Measurements from ENCODE around the gene AKR1D1.
"Not testable (repeated sequence)": the region's sequence is repeated elsewhere in the genome, so short reads cannot be mapped to it uniquely, and the experiment has no call there.

The AKR1D1 gene

GRCh38 chr7:138125119-138125518, 48.9 kb downstream of the AKR1D1 start:
- no peak for DNase-seq

DNA sequence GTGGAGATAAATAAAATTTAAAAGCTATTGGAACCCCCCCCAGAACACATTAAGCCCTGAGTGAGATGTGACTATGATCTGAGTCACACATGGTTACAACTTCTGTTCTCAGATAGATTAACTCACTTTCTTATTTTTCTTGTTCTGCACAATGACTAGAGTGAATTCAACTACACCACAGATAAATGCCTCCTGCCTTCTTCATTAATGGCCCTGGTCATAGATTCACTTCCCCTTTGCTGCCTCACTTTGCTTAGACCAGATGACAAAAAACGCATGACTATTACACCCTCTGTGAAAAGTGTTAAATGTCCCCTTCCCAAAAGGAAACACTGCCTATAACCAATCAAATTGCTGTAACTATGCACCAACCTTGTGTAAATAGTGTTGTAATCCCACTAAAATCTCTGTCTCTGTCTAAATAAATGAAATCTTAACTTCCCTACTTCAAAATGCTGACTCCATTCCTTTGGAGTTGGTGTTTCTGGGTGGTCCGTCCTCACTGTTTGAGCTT, 49.4 kb downstream of the AKR1D1 start:
- DNase-seq, result peak; percentile 96

DNA sequence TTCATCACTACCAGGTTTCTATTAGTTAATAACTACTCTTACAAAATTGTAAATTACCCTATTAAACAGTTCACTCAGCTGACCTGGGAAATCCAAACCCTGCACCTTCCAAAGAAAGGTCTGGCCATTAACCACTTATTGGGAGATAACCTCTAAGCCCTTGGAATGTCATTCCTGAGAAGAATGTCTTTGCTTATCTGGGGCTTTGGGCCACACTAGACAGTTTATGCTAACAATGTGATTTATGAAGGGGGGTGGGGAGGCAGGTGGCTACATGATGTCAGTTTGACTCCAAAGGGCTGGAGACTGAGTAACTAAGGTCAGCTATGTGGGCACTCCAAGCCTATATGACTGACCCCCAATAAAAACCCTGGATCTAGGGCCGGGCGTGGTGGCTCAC, 50.7 kb downstream of the AKR1D1 start:
- no peak for DNase-seq

GRCh38 chr7:138127996-138128395, 51.7 kb downstream of the AKR1D1 start:
- DNase-seq, result no peak

DNA sequence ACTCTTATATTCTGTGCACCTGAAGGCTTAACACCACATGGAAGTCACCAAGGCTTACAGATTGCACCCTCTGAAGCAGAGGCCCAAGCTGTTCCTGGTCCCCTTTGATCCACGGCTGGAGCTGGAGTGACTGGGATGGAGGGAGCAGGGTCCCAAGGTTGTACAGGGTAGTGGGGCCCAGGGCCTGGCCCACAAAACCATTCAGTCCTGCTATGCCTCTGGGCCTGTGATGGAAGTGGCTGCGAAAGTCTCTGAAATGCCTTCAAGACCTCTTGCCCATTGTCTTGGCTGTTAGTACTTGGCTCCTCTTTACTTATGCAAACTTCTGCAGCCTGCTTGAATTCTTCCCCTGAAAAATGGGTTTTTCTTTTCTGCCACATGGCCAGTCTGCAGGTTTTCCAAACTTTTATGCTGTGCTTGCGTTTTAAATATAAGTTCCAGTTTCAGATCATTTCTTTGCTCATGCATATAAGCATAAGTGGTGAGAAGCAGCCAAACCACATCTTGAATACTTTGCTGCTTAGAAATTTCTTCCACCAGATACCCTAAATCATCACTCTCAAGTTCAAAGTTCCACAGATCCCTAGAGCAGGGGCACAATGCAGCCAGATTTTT, 53.4 kb downstream of the AKR1D1 start:
- no peak for DNase-seq

- DNase-seq, result peak; percentile 53
Observed at GRCh38 chr7:138137423-138138171, 61.3 kb downstream of the AKR1D1 start.

- DNase-seq, result no peak
Observed at GRCh38 chr7:138138244-138138643, 62.0 kb downstream of the AKR1D1 start.

DNA sequence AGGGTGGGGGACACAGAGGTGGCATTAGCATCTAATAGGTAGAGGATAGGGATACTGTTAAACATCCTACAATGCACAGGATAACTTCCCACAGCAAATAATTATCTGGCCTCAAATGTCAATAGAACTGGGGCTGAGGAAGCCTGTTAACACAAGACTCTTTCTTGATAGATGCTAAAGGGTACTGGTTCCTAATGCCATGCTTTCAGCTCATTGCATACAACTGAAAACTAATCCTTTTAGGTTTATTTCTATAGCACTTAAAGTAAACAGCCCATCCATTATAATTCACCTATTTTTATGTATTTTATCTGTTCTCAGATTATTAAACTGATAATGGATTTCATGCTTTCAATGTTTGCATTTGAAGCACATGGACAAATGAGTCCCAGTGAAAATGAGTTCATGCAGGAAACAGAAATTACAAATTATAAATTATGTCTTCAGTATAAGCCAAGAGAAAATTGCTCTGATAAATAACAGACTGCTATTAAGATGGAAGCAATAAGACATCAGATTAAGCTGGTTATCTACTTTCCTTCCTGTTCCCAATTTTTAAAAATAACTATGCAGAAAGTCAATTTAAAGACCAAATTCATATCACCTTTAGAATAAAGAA, 66.4 kb downstream of the AKR1D1 start:
- DNase-seq, result no peak

GRCh38 chr7:138144958-138145357, 68.7 kb downstream of the AKR1D1 start:
- no peak for DNase-seq

- DNase-seq, result not testable (repeated sequence)
Observed at GRCh38 chr7:138146221-138146620, 70.0 kb downstream of the AKR1D1 start.

GRCh38 chr7:138146757-138147734, 70.8 kb downstream of the AKR1D1 start:
- peak; percentile 6 for DNase-seq

- no peak for DNase-seq
Observed at GRCh38 chr7:138151731-138152577, 75.7 kb downstream of the AKR1D1 start.

- no peak for DNase-seq
Observed at GRCh38 chr7:138154661-138155060, 78.4 kb downstream of the AKR1D1 start.

DNA sequence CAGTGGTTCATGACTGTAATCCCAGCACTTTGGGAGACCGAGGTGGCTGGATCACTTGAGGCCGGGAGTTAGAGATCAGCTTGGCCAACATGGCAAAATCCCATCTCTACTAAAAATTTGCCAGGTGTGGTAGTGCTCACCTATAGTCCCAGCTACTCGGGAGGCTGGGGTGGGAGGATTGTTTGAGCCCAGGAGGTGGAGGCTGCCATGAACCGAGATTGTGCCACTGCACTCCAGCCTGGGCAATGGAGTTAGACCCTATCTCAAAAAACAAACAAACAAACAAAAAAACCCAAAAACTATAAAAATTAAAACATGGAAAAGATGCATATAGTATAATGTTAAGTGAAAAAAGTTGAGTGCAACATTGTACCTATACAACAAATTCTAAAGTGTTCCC, 81.4 kb downstream of the AKR1D1 start:
- no peak for DNase-seq

- DNase-seq, result no peak
Observed at GRCh38 chr7:138158739-138159528, 82.7 kb downstream of the AKR1D1 start.

- DNase-seq, result peak; percentile 88
Observed at GRCh38 chr7:138161600-138162081, 85.4 kb downstream of the AKR1D1 start.

DNA sequence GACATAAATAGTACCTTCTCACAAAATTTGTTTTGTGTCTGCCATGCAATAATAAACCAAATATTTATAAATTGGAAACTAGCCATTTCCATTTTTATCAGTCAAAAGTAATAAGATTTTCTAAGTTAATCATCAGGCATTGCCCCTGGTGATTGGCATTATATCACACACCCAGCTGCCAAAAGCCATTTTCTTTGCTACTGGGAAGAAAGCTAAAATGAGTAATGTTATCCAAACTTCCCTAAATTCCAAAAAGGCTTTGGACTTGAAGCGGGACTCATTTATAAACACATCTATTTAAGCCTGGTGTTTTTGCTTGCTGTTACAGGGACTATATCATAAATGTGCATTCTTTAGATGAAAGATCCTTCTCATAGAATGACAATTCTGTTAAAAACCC, 86.0 kb downstream of the AKR1D1 start:
- no peak for DNase-seq

DNA sequence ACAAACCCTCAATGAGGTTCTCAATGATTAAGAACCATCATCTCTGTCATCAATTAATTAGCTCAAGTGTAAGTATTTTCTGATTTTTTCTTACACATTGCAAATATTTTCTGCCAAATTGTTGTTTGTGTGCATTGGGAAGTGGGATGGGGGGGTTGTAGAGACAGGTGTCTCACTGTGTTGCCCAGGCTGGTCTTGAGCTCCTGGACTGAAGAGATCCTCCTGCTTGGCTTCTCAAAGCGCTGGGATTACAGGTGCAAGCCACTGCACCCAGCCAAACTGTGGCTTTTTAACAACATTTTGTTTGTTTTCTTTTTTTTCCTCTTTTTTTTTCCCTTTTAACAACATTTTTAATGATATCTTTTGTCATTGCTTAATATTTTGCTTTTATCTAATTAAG, 87.5 kb downstream of the AKR1D1 start:
- no peak for DNase-seq

DNA sequence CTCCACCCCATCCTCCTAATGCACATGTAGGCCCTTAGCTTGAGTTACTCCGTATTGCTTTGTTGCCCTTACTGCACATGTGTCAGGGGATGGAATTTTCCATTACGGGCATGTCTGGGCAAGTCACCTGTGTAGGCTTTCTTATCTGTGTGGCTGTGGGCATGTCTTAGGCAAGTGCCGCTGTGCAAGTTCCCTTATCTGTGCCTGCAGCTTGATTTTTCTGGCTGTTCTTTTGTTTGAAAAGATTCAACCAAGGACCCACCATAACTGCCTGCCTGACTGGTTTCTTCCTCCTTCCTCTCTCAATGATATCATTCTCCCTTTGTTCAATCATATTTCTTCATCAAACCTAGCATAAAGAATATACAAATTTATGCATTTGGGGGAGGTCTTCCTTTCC, 88.5 kb downstream of the AKR1D1 start:
- no peak for DNase-seq

DNA sequence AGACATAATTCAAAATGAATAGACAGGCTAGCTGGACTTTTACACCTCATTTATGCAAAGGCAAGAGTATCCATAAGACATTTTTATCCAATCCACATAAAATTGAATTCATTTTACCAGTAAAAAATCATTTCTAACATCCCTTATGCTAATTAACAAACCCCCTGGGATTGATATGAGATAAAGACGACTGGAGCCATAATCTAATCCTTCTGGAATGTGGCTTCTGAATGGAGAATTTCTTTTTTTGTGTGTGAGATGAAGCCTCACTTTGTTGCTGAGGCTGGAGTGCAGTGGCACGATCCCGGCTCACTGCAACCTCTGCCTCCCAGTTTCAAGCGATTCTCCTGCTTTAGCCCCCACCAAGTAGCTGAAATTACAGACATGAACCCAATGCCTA, 90.4 kb downstream of the AKR1D1 start:
- no peak for DNase-seq

DNA sequence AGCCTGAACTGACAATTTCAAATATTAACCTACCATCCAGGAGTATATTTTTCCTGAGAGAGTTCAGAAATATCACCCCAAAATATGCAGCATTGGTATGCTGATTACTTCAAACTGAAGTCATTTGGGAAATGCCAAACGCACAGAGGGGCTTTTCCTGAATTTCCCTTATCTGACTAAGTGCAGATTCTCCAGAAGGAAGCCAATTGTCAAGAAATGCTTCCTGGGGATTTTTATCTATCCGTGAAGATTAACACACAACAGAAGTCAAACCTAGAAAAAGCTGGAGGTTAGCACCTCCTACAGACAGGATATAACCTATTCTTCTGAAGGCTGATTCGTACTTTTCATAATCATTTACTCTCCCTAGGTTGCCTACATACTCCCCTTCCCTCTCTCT, 91.0 kb downstream of the AKR1D1 start:
- DNase-seq, result no peak
